GM12878 (cell line): ENCODE measurements around the gene MC3R. TPM values are rescaled to one million over a fixed set of nuclear protein-coding genes. Genes with fewer than 3 reads are reported as not detected.

Experiments
- ATAC-seq: fragments of 200-7000 bp; cut with Tn5 transposase; 3 replicates; pipeline ENCODE4 v1.9.1; 2020; ENCODE audit warnings: mild to moderate bottlenecking, moderate library complexity
- BruUV-seq: library from RNA; stranded (reverse); fragments of 400-500 nt; replicated peaks from 2 replicates; lab custom pipeline; 2021; lab: Mats Ljungman, UMichigan
- CTCF ChIA-PET: fragments of 300-600 bp; sonication (Branson Sonifier 250); formaldehyde crosslinking; extraction: SDS; loops from one replicate; lab custom pipeline; 2021; ENCODE audit warnings: inconsistent platforms; lab: Yijun Ruan, JAX
- POLR2A ChIA-PET: fragments of 350-600 bp; formaldehyde crosslinking; extraction: SDS; loops from one replicate; lab custom pipeline; 2021; ENCODE audit warnings: inconsistent platforms; lab: Charles Lee
- RAD21 ChIA-PET: fragments of 300-600 bp; sonication (Branson Sonifier 250); formaldehyde crosslinking; loops from one replicate; lab custom pipeline; 2023; ENCODE audit warnings: antibody characterized with exemption; ENCODE audit not compliant: unreplicated experiment; lab: Charles Lee
- SMC1A ChIA-PET: fragments of 300-600 bp; sonication (Branson Sonifier 250); formaldehyde crosslinking; loops from one replicate; lab custom pipeline; 2023; ENCODE audit not compliant: unreplicated experiment, uncharacterized antibody; lab: Charles Lee
- DNase-seq: peaks from one replicate; pipeline ENCODE4 v3.0.0-alpha.2; 2011; ENCODE audit warnings: low read depth, low spot score
- FAIRE-seq: peaks from 3 replicates; lab custom pipeline; 2011; peaks lifted over from hg19 to GRCh38; lab: Jason Lieb, UNC
- H2AFZ ChIP-seq: 2 replicates; pipeline ENCODE4 v1.6.0; 2011; ENCODE audit warnings: low read depth, low read length, control low read depth; ENCODE audit not compliant: control insufficient read depth
- H3K27ac ChIP-seq: 2 replicates; pipeline ENCODE4 v1.5.1; 2011; ENCODE audit warnings: control low read depth; ENCODE audit not compliant: control insufficient read depth, insufficient read depth
- H3K27me3 ChIP-seq, 2 experiments: replicated peaks in 1 of 2; 2 replicates each; pipeline versions ENCODE4 v1.6.0 to v1.6.1; 2011; ENCODE audit warnings: low read length in 1 of 2; ENCODE audit not compliant: control insufficient read depth in 2 of 2, insufficient read depth in 2 of 2
- H3K36me3 ChIP-seq, 2 experiments: 2 replicates each; pipeline ENCODE4 v1.5.1; 2011; ENCODE audit warnings: low read length in 1 of 2; ENCODE audit not compliant: control insufficient read depth in 2 of 2, insufficient read depth in 2 of 2
- H3K4me1 ChIP-seq: 2 replicates; pipeline ENCODE4 v1.6.1; 2011; ENCODE audit warnings: mild to moderate bottlenecking, low read length, moderate library complexity, mixed read lengths; ENCODE audit not compliant: control insufficient read depth, insufficient read depth
- H3K4me2 ChIP-seq: 2 replicates; pipeline ENCODE4 v1.6.0; 2011; ENCODE audit warnings: control low read depth; ENCODE audit not compliant: control insufficient read depth, insufficient read depth
- H3K4me3 ChIP-seq: fragments of 200-600 bp; sonication (generic); 2 replicates; pipeline ENCODE4 v1.5.1; 2016
- H3K79me2 ChIP-seq: 2 replicates; pipeline ENCODE4 v1.6.0; 2011; ENCODE audit warnings: low read length; ENCODE audit not compliant: control insufficient read depth, insufficient read depth
- H3K9ac ChIP-seq: 2 replicates; pipeline ENCODE4 v1.8.0; 2011; ENCODE audit warnings: low read length, control low read depth, mixed read lengths; ENCODE audit not compliant: control insufficient read depth, insufficient read depth
- H3K9me3 ChIP-seq: replicated peaks from 3 replicates; pipeline ENCODE4 v1.5.1; 2011; ENCODE audit warnings: mild to moderate bottlenecking, low read length; ENCODE audit not compliant: control insufficient read depth, insufficient read depth
- H4K20me1 ChIP-seq: 2 replicates; pipeline ENCODE4 v1.6.0; 2011; ENCODE audit not compliant: control insufficient read depth, insufficient read depth
- CBX5 ChIP-seq: sonication (generic); IDR thresholded peaks from 2 replicates; pipeline ENCODE4 v1.6.1; 2016; ENCODE audit warnings: low read depth, moderate library complexity, mild to moderate bottlenecking, inconsistent platforms
- CTCF ChIP-seq, 3 experiments: IDR thresholded peaks in 2 of 3; conservative IDR thresholded peaks in 1 of 3; 2 replicates each; pipeline ENCODE4 v1.5.1; 2011; ENCODE audit warnings: low read depth in 3 of 3, low read length in 3 of 3, mild to moderate bottlenecking in 3 of 3, control low read depth in 2 of 3, moderate library complexity in 2 of 3, inconsistent platforms in 1 of 3, mixed read lengths in 1 of 3; ENCODE audit not compliant: control insufficient read depth in 2 of 3, insufficient read depth in 1 of 3; ENCODE audit errors: extremely low read depth in 1 of 3
- DPF2 ChIP-seq: fragments of 450-650 bp; IDR thresholded peaks from 2 replicates; pipeline ENCODE4 v1.6.1; 2017; ENCODE audit warnings: mild to moderate bottlenecking
- JUNB ChIP-seq: IDR thresholded peaks from 2 replicates; pipeline ENCODE4 v1.6.1; 2016; ENCODE audit warnings: antibody characterized with exemption, mild to moderate bottlenecking
- MEF2B ChIP-seq: fragments of 450-650 bp; IDR thresholded peaks from 2 replicates; pipeline ENCODE4 v1.6.1; 2018; ENCODE audit warnings: mild to moderate bottlenecking, moderate library complexity; ENCODE audit not compliant: partially characterized antibody, poor library complexity, severe bottlenecking
- SMAD1 ChIP-seq: fragments of 450-650 bp; IDR thresholded peaks from 2 replicates; pipeline ENCODE4 v1.6.1; 2018; ENCODE audit warnings: mild to moderate bottlenecking, low read depth; ENCODE audit not compliant: partially characterized antibody
- ZNF384 ChIP-seq: IDR thresholded peaks from 2 replicates; pipeline ENCODE4 v1.6.1; 2012; ENCODE audit warnings: low read depth, mild to moderate bottlenecking, low read length, improper control_type of control experiment, borderline replicate concordance
- WGBS: methylation state at CpG from one replicate; pipeline ENCODE4 v1.1.6; 2016; ENCODE audit warnings: low lambda C conversion rate; ENCODE audit not compliant: insufficient replicate concordance, insufficient coverage; ENCODE audit errors: missing lambda C conversion rate; 5-methylcytosine and 5-hydroxymethylcytosine counted together
- in situ Hi-C: fragments of 300-500 bp; cut with MboI; formaldehyde crosslinking; loops from 9 replicates; pipeline ENCODE4 v1.14.3; 2018; ENCODE audit warnings: mixed read lengths
- intact Hi-C: fragments of 100-400 bp; cut with micrococcal nuclease; formaldehyde crosslinking; loops from one replicate; pipeline ENCODE4 v1.14.2; 2022; ENCODE audit not compliant: unreplicated experiment
- polyA plus RNA-seq, 11 experiments: library from polyadenylated mRNA; depleted of rRNA in 4 of 11; unstranded in 6 of 11; stranded (reverse) in 5 of 11; fragments of >200 nt; fragmentation: Nextera tagmentation in 4 of 11; fragmentation: Illumina TruSeq in 1 of 11; extraction: Ambion mirVana in 4 of 11; extraction: Trizol in 1 of 11; gene quantifications; 1 replicate in 1 of 11; 2 replicates in 10 of 11; pipeline versions ENCODE4 v1.2.1 to v1.2.3, GENCODE V29; 2011 to 2016; ENCODE audit warnings: inconsistent platforms in 2 of 11, missing spikeins in 2 of 11, low read depth in 1 of 11
- total RNA-seq, 4 experiments: library from RNA; depleted of rRNA in 3 of 4; stranded (reverse); fragments of >200 nt in 3 of 4; fragmentation: Illumina TruSeq in 1 of 4; extraction: Trizol in 1 of 4; gene quantifications; 2 replicates each; pipeline versions ENCODE4 v1.2.1 to v1.2.3, GENCODE V29; 2013 to 2021
- TF ChIP-seq, protein P1 (sequence below): fragments of 450-650 bp; IDR thresholded peaks from 2 replicates; pipeline ENCODE4 v1.6.1; 2016; ENCODE audit warnings: mild to moderate bottlenecking
- TF ChIP-seq, protein P2 (sequence below): fragments of 450-650 bp; IDR thresholded peaks from 2 replicates; pipeline ENCODE4 v1.6.1; 2017; ENCODE audit warnings: mild to moderate bottlenecking, moderate library complexity
- TF ChIP-seq, protein P3 (sequence below): fragments of 150-350 bp; IDR thresholded peaks from 2 replicates; pipeline ENCODE4 v1.6.1; 2016; ENCODE audit warnings: low read depth, low read length

The MC3R gene
- total and polyA plus RNA-seq, 10 of the 15 experiments (the other 5 are each of a cell fraction or from before 2014, with no cell fraction given): not detected

DNA sequence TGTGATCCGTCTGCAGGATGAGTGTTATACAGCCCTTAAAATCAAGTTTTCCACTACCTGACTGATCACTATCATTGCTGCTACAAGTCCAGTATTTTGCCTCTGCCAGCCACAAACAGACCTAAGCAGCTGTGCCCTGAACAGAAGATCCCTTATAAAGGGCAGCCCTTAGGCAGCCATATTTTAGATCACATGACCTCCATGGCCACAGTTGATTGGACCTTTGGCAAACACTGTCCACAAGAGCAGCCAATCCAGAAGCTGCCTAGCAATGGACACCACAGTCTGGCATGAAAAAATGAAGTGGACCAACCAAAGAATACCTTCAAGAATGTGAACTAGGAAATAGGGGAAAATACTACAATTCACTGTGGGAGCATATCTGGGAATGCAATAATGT lies 50.8 kb downstream of the MC3R start:
- Histone ChIP-seq H3K79me2 (no peaks in the 10 kb centered on the region), H3K27me3 (no peaks in the 10 kb centered on the region), H3K36me3 (no peaks in the 10 kb centered on the region), H3K4me3 (no peak overlapping the region), H3K4me2 (no peak overlapping the region), H4K20me1 (no peaks in the 10 kb centered on the region), H2AFZ (no peak overlapping the region), H3K9me3 (no peaks in the 10 kb centered on the region), H3K9ac (no peak overlapping the region), H3K4me1 (no peaks in the 10 kb centered on the region), H3K27ac (no peak overlapping the region)
- ChIA-PET SMC1A (no interaction called here), CTCF (no interaction called here), POLR2A (no interaction called here), RAD21 (no interaction called here)
- WGBS: 33% methylated on average over 1 of the region's 1 CpG
- intact Hi-C loops: no loop called here
- in situ Hi-C loops: no loop called here
- FAIRE-seq: no peak
- no peak for ATAC-seq
- no TSS peak for BruUV-seq
- no peak for DNase-seq
- TF ChIP-seq, protein P1, sequence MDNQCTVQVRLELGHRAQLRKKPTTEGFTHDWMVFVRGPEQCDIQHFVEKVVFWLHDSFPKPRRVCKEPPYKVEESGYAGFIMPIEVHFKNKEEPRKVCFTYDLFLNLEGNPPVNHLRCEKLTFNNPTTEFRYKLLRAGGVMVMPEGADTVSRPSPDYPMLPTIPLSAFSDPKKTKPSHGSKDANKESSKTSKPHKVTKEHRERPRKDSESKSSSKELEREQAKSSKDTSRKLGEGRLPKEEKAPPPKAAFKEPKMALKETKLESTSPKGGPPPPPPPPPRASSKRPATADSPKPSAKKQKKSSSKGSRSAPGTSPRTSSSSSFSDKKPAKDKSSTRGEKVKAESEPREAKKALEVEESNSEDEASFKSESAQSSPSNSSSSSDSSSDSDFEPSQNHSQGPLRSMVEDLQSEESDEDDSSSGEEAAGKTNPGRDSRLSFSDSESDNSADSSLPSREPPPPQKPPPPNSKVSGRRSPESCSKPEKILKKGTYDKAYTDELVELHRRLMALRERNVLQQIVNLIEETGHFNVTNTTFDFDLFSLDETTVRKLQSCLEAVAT: no peak
- TF ChIP-seq JUNB: no peak
- no peak for TF ChIP-seq CTCF (IDR thresholded peaks at IDR 0.05 in 2 of 3, conservative IDR thresholded peaks at IDR 0.05 in 1 of 3; ENCODE audit: control insufficient read depth in 2 of 3, extremely low read depth in 1 of 3, insufficient read depth in 1 of 3, low read depth in 3 of 3, low read length in 3 of 3)
- TF ChIP-seq, protein P2, sequence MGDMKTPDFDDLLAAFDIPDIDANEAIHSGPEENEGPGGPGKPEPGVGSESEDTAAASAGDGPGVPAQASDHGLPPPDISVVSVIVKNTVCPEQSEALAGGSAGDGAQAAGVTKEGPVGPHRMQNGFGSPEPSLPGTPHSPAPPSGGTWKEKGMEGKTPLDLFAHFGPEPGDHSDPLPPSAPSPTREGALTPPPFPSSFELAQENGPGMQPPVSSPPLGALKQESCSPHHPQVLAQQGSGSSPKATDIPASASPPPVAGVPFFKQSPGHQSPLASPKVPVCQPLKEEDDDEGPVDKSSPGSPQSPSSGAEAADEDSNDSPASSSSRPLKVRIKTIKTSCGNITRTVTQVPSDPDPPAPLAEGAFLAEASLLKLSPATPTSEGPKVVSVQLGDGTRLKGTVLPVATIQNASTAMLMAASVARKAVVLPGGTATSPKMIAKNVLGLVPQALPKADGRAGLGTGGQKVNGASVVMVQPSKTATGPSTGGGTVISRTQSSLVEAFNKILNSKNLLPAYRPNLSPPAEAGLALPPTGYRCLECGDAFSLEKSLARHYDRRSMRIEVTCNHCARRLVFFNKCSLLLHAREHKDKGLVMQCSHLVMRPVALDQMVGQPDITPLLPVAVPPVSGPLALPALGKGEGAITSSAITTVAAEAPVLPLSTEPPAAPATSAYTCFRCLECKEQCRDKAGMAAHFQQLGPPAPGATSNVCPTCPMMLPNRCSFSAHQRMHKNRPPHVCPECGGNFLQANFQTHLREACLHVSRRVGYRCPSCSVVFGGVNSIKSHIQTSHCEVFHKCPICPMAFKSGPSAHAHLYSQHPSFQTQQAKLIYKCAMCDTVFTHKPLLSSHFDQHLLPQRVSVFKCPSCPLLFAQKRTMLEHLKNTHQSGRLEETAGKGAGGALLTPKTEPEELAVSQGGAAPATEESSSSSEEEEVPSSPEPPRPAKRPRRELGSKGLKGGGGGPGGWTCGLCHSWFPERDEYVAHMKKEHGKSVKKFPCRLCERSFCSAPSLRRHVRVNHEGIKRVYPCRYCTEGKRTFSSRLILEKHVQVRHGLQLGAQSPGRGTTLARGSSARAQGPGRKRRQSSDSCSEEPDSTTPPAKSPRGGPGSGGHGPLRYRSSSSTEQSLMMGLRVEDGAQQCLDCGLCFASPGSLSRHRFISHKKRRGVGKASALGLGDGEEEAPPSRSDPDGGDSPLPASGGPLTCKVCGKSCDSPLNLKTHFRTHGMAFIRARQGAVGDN: no peak
- no peak for TF ChIP-seq ZNF384
- TF ChIP-seq CBX5: no peak
- no peak for TF ChIP-seq DPF2
- TF ChIP-seq, protein P3, sequence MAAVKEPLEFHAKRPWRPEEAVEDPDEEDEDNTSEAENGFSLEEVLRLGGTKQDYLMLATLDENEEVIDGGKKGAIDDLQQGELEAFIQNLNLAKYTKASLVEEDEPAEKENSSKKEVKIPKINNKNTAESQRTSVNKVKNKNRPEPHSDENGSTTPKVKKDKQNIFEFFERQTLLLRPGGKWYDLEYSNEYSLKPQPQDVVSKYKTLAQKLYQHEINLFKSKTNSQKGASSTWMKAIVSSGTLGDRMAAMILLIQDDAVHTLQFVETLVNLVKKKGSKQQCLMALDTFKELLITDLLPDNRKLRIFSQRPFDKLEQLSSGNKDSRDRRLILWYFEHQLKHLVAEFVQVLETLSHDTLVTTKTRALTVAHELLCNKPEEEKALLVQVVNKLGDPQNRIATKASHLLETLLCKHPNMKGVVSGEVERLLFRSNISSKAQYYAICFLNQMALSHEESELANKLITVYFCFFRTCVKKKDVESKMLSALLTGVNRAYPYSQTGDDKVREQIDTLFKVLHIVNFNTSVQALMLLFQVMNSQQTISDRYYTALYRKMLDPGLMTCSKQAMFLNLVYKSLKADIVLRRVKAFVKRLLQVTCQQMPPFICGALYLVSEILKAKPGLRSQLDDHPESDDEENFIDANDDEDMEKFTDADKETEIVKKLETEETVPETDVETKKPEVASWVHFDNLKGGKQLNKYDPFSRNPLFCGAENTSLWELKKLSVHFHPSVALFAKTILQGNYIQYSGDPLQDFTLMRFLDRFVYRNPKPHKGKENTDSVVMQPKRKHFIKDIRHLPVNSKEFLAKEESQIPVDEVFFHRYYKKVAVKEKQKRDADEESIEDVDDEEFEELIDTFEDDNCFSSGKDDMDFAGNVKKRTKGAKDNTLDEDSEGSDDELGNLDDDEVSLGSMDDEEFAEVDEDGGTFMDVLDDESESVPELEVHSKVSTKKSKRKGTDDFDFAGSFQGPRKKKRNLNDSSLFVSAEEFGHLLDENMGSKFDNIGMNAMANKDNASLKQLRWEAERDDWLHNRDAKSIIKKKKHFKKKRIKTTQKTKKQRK: no peak
- TF ChIP-seq SMAD1: no peak
- no peak for TF ChIP-seq MEF2B
